Progenitor cell of endocrine pancreas (in vitro differentiated cells): ENCODE results near the gene HES5. TPM values are rescaled to one million over a fixed set of nuclear protein-coding genes. Genes with fewer than 3 reads are reported as not detected.

Source experiments
- DNase-seq: peaks from one replicate; pipeline ENCODE4 v3.0.0; 2021; ENCODE audit warnings: low spot score; ENCODE audit not compliant: unreplicated experiment
- H3K27ac Mint-ChIP-seq: 2 replicates; pipeline ENCODE4 v1.8.0; 2021; ENCODE audit warnings: mild to moderate bottlenecking, moderate library complexity, mixed read lengths
- H3K27me3 Mint-ChIP-seq: 2 replicates; pipeline ENCODE4 v1.8.0; 2021; ENCODE audit warnings: mixed read lengths
- H3K36me3 Mint-ChIP-seq: 2 replicates; pipeline ENCODE4 v1.8.0; 2022; ENCODE audit warnings: mixed read lengths; ENCODE audit not compliant: insufficient read depth
- H3K4me1 Mint-ChIP-seq: 2 replicates; pipeline ENCODE4 v1.8.0; 2021; ENCODE audit warnings: low read depth, mixed read lengths
- H3K4me3 Mint-ChIP-seq: 2 replicates; pipeline ENCODE4 v1.8.0; 2021; ENCODE audit warnings: low read depth, mild to moderate bottlenecking, moderate library complexity, mixed read lengths
- H3K9me3 Mint-ChIP-seq: 2 replicates; pipeline ENCODE4 v1.8.0; 2021; ENCODE audit warnings: low read depth, mixed read lengths
- CTCF ChIP-seq: fragments of 200-600 bp; sonication (generic); IDR thresholded peaks from one replicate; pipeline ENCODE4 v1.5.0; 2021; ENCODE audit warnings: antibody characterized with exemption, mild to moderate bottlenecking; ENCODE audit not compliant: unreplicated experiment
- total RNA-seq: library from RNA; stranded (reverse); gene quantifications from 2 replicates; pipeline ENCODE4 v1.2.1, GENCODE V29; 2021

The HES5 gene
- total RNA-seq, 1 donor from 2014 or later: 0.36 TPM

- H3K27me3 Mint-ChIP-seq: no peaks in the 10 kb centered on the region
- H3K9me3 Mint-ChIP-seq: no peaks in the 10 kb centered on the region
- no peak for DNase-seq
- peaks cover 3% of the 10 kb centered on the region for H3K4me1 Mint-ChIP-seq
- H3K36me3 Mint-ChIP-seq: peaks cover 3% of the 10 kb centered on the region
- H3K4me3 Mint-ChIP-seq: no peak overlapping the region
- no peak overlapping the region for H3K27ac Mint-ChIP-seq
- TF ChIP-seq CTCF: no peak
These were observed 10.9 kb downstream of the HES5 start for GRCh38 chr1:2519029-2519685.

- H3K4me3 Mint-ChIP-seq: no peak overlapping the region
These were observed 11.5 kb downstream of the HES5 start for GRCh38 chr1:2518528-2518927.

GRCh38 chr1:2517966-2518365 is 12.1 kb downstream of the HES5 start:
- peaks cover 3% of the 10 kb centered on the region for H3K36me3 Mint-ChIP-seq
- H3K27ac Mint-ChIP-seq: no peak overlapping the region
- TF ChIP-seq CTCF: no peak
- H3K27me3 Mint-ChIP-seq: no peaks in the 10 kb centered on the region
- H3K9me3 Mint-ChIP-seq: no peaks in the 10 kb centered on the region
- no peaks in the 10 kb centered on the region for H3K4me1 Mint-ChIP-seq
- no peak for DNase-seq
- no peak overlapping the region for H3K4me3 Mint-ChIP-seq

More at GRCh38 chr1:2518528-2518927, 11.5 kb downstream of the HES5 start:
- no peaks in the 10 kb centered on the region for H3K9me3 Mint-ChIP-seq
- no peak overlapping the region for H3K27ac Mint-ChIP-seq
- H3K36me3 Mint-ChIP-seq: peaks cover 3% of the 10 kb centered on the region
- no peak for DNase-seq
- no peaks in the 10 kb centered on the region for H3K4me1 Mint-ChIP-seq
- no peaks in the 10 kb centered on the region for H3K27me3 Mint-ChIP-seq
- no peak for TF ChIP-seq CTCF

- Mint-ChIP-seq H3K27me3 (no peaks in the 10 kb centered on the region), H3K9me3 (no peaks in the 10 kb centered on the region), H3K36me3 (peaks cover 3% of the 10 kb centered on the region), H3K4me1 (no peaks in the 10 kb centered on the region), H3K27ac (no peak overlapping the region), H3K4me3 (no peak overlapping the region)
- no peak for TF ChIP-seq CTCF
- no peak for DNase-seq
These were observed 13.1 kb downstream of the HES5 start for GRCh38 chr1:2516946-2517345.

- Mint-ChIP-seq H3K27me3 (no peaks in the 10 kb centered on the region), H3K4me3 (no peak overlapping the region), H3K27ac (no peak overlapping the region), H3K9me3 (no peaks in the 10 kb centered on the region), H3K4me1 (no peaks in the 10 kb centered on the region), H3K36me3 (peaks cover 6% of the 10 kb centered on the region)
- DNase-seq: no peak
- no peak for TF ChIP-seq CTCF
These were observed 13.9 kb downstream of the HES5 start for GRCh38 chr1:2516124-2516523.
